ENCODE data around the gene FLVCR1. TPM values are rescaled to one million over a fixed set of nuclear protein-coding genes. Genes with fewer than 3 reads are reported as not detected.
A peak's percentile ranks its signal among the peaks of the same experiment; 100 is the strongest.

The FLVCR1 gene
- polyA plus RNA-seq, 1 donor: 36.3 TPM

GRCh38 chr1:212926372-212926771 lies 68.3 kb downstream of the FLVCR1 start:
- no peaks in the 10 kb centered on the region for H3K9me3 ChIP-seq (ENCODE audit: control insufficient read depth, low read depth, low read length)
- H3K4me1 ChIP-seq (ENCODE audit: control insufficient read depth, insufficient read depth, low read length): peaks cover 6% of the 10 kb centered on the region
- WGBS (ENCODE audit: insufficient coverage, low lambda C conversion rate): no CpG with 5 or more reads among the region's 6 CpGs
- no peak overlapping the region for H3K27ac ChIP-seq (ENCODE audit: low read length)
- no peaks in the 10 kb centered on the region for H3K36me3 ChIP-seq (ENCODE audit: control insufficient read depth, insufficient read depth, low read length)
- DNase-seq: no peak
- H3K4me3 ChIP-seq (ENCODE audit: low read length): no peak overlapping the region
- no peaks in the 10 kb centered on the region for H3K27me3 ChIP-seq (ENCODE audit: control insufficient read depth, insufficient read depth, low read length)

GRCh38 chr1:212928323-212929291 lies 70.5 kb downstream of the FLVCR1 start:
- no CpG with 5 or more reads among the region's 10 CpGs for WGBS (ENCODE audit: insufficient coverage, low lambda C conversion rate)
- no peak for DNase-seq
- peaks cover 10% of the 10 kb centered on the region for H3K4me1 ChIP-seq (ENCODE audit: control insufficient read depth, insufficient read depth, low read length)
- H3K36me3 ChIP-seq (ENCODE audit: control insufficient read depth, insufficient read depth, low read length): no peaks in the 10 kb centered on the region
- no peaks in the 10 kb centered on the region for H3K27me3 ChIP-seq (ENCODE audit: control insufficient read depth, insufficient read depth, low read length)
- no peak overlapping the region for H3K27ac ChIP-seq (ENCODE audit: low read length)
- no peaks in the 10 kb centered on the region for H3K9me3 ChIP-seq (ENCODE audit: control insufficient read depth, low read depth, low read length)
- no peak overlapping the region for H3K4me3 ChIP-seq (ENCODE audit: low read length)

DNA sequence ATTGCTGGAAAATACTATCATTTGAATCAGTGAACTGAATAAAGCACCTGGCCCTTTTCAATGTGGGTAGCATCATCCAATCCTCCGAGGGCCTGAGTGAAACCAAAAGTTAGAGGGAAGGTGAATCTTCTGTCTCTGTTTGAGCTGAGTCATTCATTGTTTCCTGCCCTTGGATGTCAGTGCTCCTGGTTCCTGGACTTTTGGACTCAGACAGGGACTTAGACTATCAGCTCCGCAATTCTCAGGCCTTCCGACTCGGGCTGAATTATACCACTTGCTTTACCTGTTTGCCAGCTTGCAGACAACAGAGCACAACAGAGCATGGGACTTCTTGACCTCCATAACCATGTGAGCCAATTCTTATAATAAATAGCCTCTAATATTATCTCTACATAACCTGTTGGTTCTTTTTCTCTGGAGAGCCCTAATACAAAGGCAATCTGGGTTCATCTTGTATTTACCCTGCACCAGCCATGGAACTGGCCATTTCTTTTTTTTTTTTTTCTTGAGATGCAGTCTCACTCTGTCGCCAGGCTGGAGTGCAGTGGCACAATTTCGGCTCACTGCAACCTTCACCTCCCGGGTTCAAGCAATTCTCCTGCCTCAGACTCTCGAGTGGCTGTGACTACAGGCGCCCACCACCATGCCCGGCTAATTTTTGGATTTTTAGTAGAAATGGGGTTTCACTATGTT lies 73.1 kb downstream of the FLVCR1 start:
- peak overlapping the region; percentile 78 for H3K27ac ChIP-seq (ENCODE audit: low read length)
- H3K9me3 ChIP-seq (ENCODE audit: control insufficient read depth, low read depth, low read length): no peaks in the 10 kb centered on the region
- no peaks in the 10 kb centered on the region for H3K36me3 ChIP-seq (ENCODE audit: control insufficient read depth, insufficient read depth, low read length)
- H3K4me3 ChIP-seq (ENCODE audit: low read length): no peak overlapping the region
- no peaks in the 10 kb centered on the region for H3K27me3 ChIP-seq (ENCODE audit: control insufficient read depth, insufficient read depth, low read length)
- peaks cover 10% of the 10 kb centered on the region for H3K4me1 ChIP-seq (ENCODE audit: control insufficient read depth, insufficient read depth, low read length)
- no CpG with 5 or more reads among the region's 10 CpGs for whole genome bisulfite sequencing (ENCODE audit: insufficient coverage, low lambda C conversion rate)
- DNase-seq: peak; percentile 88 to 92

GRCh38 chr1:212933815-212934471 lies 75.9 kb downstream of the FLVCR1 start:
- H3K4me3 ChIP-seq (ENCODE audit: low read length): no peak overlapping the region
- 100% methylated on average over 1 of the region's 1 CpG for WGBS (ENCODE audit: insufficient coverage, low lambda C conversion rate)
- H3K9me3 ChIP-seq (ENCODE audit: control insufficient read depth, low read depth, low read length): no peaks in the 10 kb centered on the region
- no peak overlapping the region for H3K27ac ChIP-seq (ENCODE audit: low read length)
- no peaks in the 10 kb centered on the region for H3K36me3 ChIP-seq (ENCODE audit: control insufficient read depth, insufficient read depth, low read length)
- H3K27me3 ChIP-seq (ENCODE audit: control insufficient read depth, insufficient read depth, low read length): no peaks in the 10 kb centered on the region
- peaks cover 18% of the 10 kb centered on the region for H3K4me1 ChIP-seq (ENCODE audit: control insufficient read depth, insufficient read depth, low read length)
- no peak for DNase-seq

DNA sequence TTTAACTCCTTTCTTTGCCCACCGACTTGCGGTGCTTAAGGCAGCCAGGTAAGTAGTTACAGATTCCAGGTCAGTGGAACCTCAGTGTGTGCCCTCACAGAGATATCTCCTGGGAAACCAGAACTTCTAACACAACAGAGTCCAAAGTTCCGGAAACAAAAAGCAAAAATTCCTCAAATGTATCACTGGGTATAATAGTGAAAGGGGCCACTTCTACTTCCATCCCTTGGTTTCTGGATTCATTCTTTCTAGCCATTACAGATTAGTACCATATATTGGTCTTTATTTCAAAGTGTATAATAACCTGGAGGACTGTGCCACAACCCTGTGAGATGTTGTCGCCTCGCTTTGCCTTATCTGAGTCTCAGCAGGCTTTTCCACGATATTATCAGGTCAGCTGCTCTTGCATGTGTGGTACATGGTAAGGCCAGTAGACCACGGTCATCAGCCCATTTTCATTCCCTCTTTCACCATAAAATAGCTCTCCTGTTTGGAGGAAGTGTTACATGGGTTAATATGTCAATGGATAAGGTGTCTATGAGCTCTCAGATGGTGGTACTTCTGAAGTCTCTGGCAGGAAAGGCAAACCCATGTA lies 77.4 kb downstream of the FLVCR1 start:
- H3K4me1 ChIP-seq (ENCODE audit: control insufficient read depth, insufficient read depth, low read length): peaks cover 18% of the 10 kb centered on the region
- H3K9me3 ChIP-seq (ENCODE audit: control insufficient read depth, low read depth, low read length): no peaks in the 10 kb centered on the region
- no peak for DNase-seq
- H3K27ac ChIP-seq (ENCODE audit: low read length): no peak overlapping the region
- WGBS (ENCODE audit: insufficient coverage, low lambda C conversion rate): no CpG with 5 or more reads among the region's 7 CpGs
- no peak overlapping the region for H3K4me3 ChIP-seq (ENCODE audit: low read length)
- no peaks in the 10 kb centered on the region for H3K36me3 ChIP-seq (ENCODE audit: control insufficient read depth, insufficient read depth, low read length)
- H3K27me3 ChIP-seq (ENCODE audit: control insufficient read depth, insufficient read depth, low read length): no peaks in the 10 kb centered on the region

DNA sequence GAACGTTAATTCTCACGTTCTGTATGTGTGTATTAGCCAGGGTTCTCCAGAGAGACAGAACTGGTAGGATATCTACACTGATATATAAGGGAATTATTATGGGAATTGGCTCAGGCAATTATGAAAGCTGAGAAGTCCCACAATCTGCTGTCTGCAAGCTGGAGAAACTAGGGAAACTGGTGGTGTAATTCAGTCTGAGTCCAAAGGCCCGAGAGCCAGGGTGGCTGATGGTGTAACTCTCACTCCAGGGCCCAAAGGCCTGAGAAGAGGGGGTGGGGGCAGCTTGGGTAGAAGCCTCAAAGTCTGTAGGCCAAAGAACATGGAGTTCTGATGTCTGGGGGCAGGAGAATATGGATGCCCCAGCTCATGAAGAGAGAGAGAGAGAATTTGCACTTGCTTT lies 79.0 kb downstream of the FLVCR1 start:
- Histone ChIP-seq H3K36me3 (ENCODE audit: control insufficient read depth, insufficient read depth, low read length) (no peaks in the 10 kb centered on the region), H3K9me3 (ENCODE audit: control insufficient read depth, low read depth, low read length) (peaks cover 4% of the 10 kb centered on the region), H3K4me1 (ENCODE audit: control insufficient read depth, insufficient read depth, low read length) (peaks cover 8% of the 10 kb centered on the region), H3K27ac (ENCODE audit: low read length) (peak overlapping the region; percentile 63), H3K27me3 (ENCODE audit: control insufficient read depth, insufficient read depth, low read length) (no peaks in the 10 kb centered on the region), H3K4me3 (ENCODE audit: low read length) (no peak overlapping the region)
- DNase-seq: peak; percentile 70 to 76
- WGBS (ENCODE audit: insufficient coverage, low lambda C conversion rate): no CpG with 5 or more reads among the region's 3 CpGs

DNA sequence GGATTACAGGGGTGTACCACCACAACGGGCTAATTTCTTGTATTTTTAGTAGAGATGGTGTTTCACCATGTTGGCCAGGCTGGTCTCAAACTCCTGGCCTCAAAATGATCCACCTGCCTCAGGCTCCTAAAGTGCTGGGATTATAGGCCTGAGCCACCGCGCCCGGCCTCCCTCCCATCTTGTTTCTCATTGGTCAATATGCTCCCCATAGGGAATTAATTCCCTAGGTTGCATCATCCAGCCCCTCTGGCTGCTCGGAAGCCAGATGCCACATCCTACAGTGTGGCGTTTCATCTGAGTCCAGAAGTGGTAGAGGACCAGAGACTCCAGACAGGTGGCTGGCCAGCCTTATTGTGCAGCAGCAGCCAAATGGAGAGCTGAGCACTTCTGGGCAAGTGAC lies 80.8 kb downstream of the FLVCR1 start:
- H3K36me3 ChIP-seq (ENCODE audit: control insufficient read depth, insufficient read depth, low read length): no peaks in the 10 kb centered on the region
- no peak overlapping the region for H3K4me3 ChIP-seq (ENCODE audit: low read length)
- no peak for DNase-seq
- H3K9me3 ChIP-seq (ENCODE audit: control insufficient read depth, low read depth, low read length): peaks cover 4% of the 10 kb centered on the region
- WGBS (ENCODE audit: insufficient coverage, low lambda C conversion rate): no CpG with 5 or more reads among the region's 6 CpGs
- H3K4me1 ChIP-seq (ENCODE audit: control insufficient read depth, insufficient read depth, low read length): peaks cover 8% of the 10 kb centered on the region
- H3K27ac ChIP-seq (ENCODE audit: low read length): no peak overlapping the region
- H3K27me3 ChIP-seq (ENCODE audit: control insufficient read depth, insufficient read depth, low read length): no peaks in the 10 kb centered on the region

DNA sequence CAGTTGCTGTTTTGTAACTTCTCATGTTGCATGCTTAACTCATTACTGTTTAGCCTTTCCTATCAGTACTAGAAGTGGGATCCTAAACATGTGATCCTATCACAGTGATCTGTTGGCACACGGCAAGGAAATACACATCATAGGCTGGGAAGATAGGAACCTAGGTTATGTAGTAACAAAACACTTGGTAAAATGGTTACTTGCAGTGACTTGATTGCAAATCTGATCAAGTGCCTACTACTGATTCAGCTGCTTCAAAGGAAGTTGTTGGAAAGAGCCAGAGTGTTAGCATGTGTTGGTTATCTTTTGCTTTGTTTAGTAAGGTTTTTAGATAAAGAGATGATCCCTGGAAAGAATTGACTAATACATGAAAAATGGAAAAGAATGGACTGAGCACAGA lies 83.4 kb downstream of the FLVCR1 start:
- H3K9me3 ChIP-seq (ENCODE audit: control insufficient read depth, low read depth, low read length): peaks cover 4% of the 10 kb centered on the region
- no peak overlapping the region for H3K27ac ChIP-seq (ENCODE audit: low read length)
- H3K4me1 ChIP-seq (ENCODE audit: control insufficient read depth, insufficient read depth, low read length): peaks cover 4% of the 10 kb centered on the region
- DNase-seq: no peak
- no peaks in the 10 kb centered on the region for H3K27me3 ChIP-seq (ENCODE audit: control insufficient read depth, insufficient read depth, low read length)
- no peaks in the 10 kb centered on the region for H3K36me3 ChIP-seq (ENCODE audit: control insufficient read depth, insufficient read depth, low read length)
- WGBS (ENCODE audit: insufficient coverage, low lambda C conversion rate): no CpG with 5 or more reads among the region's 1 CpG
- no peak overlapping the region for H3K4me3 ChIP-seq (ENCODE audit: low read length)

- Histone ChIP-seq H3K27ac (ENCODE audit: low read length) (no peak overlapping the region), H3K36me3 (ENCODE audit: control insufficient read depth, insufficient read depth, low read length) (no peaks in the 10 kb centered on the region), H3K27me3 (ENCODE audit: control insufficient read depth, insufficient read depth, low read length) (no peaks in the 10 kb centered on the region), H3K4me3 (ENCODE audit: low read length) (no peak overlapping the region), H3K4me1 (ENCODE audit: control insufficient read depth, insufficient read depth, low read length) (no peaks in the 10 kb centered on the region), H3K9me3 (ENCODE audit: control insufficient read depth, low read depth, low read length) (peaks cover 4% of the 10 kb centered on the region)
- peak in 1 of 2 donors; percentile 34 for DNase-seq
- no CpG with 5 or more reads among the region's 6 CpGs for WGBS (ENCODE audit: insufficient coverage, low lambda C conversion rate)
Measured at GRCh38 chr1:212942679-212943392, 84.8 kb downstream of the FLVCR1 start.

Measured in large intestine (tissue), 3 donors.